GM18508 (cell line): Measurements from ENCODE around the gene ABCB11.

Source experiments
- ATAC-seq: cut with Tn5 transposase; IDR thresholded peaks from one replicate; pipeline ENCODE4 v1.9.1; 2021; ENCODE audit warnings: moderate number of reproducible peaks; ENCODE audit not compliant: insufficient read depth, unreplicated experiment

ABCB11 gene

GRCh38 chr2:169010633-169011460 lies 20.3 kb downstream of the ABCB11 start:
- ATAC-seq: no peak

- ATAC-seq: no peak
Observed at GRCh38 chr2:169009865-169010579, 21.1 kb downstream of the ABCB11 start.

GRCh38 chr2:169007941-169008340 lies 23.2 kb downstream of the ABCB11 start:
- ATAC-seq: no peak

GRCh38 chr2:169007356-169007755 lies 23.8 kb downstream of the ABCB11 start:
- ATAC-seq: no peak

GRCh38 chr2:169006665-169007064 lies 24.5 kb downstream of the ABCB11 start:
- ATAC-seq: no peak

- no peak for ATAC-seq
Observed at GRCh38 chr2:169005994-169006393, 25.1 kb downstream of the ABCB11 start.

GRCh38 chr2:169005080-169005598 lies 26.0 kb downstream of the ABCB11 start:
- ATAC-seq: no peak

GRCh38 chr2:169002161-169002738 lies 28.9 kb downstream of the ABCB11 start:
- no peak for ATAC-seq

GRCh38 chr2:169001116-169001815 lies 29.9 kb downstream of the ABCB11 start:
- ATAC-seq: no peak

- ATAC-seq: no peak
Observed at GRCh38 chr2:168999668-169000213, 31.4 kb downstream of the ABCB11 start.

- ATAC-seq: no peak
Observed at GRCh38 chr2:168998609-168999211, 32.4 kb downstream of the ABCB11 start.

GRCh38 chr2:168997794-168998193 lies 33.3 kb downstream of the ABCB11 start:
- ATAC-seq: no peak

- no peak for ATAC-seq
Observed at GRCh38 chr2:168997118-168997521, 34.0 kb downstream of the ABCB11 start.

- ATAC-seq: no peak
Observed at GRCh38 chr2:168995744-168996143, 35.4 kb downstream of the ABCB11 start.

- no peak for ATAC-seq
Observed at GRCh38 chr2:168993538-168993937, 37.6 kb downstream of the ABCB11 start.

GRCh38 chr2:168992591-168993349 lies 38.4 kb downstream of the ABCB11 start:
- ATAC-seq: no peak

- ATAC-seq: no peak
Observed at GRCh38 chr2:168992026-168992425, 39.1 kb downstream of the ABCB11 start.

- ATAC-seq: no peak
Observed at GRCh38 chr2:168988755-168989154, 42.4 kb downstream of the ABCB11 start.

- no peak for ATAC-seq
Observed at GRCh38 chr2:168986398-168986943, 44.7 kb downstream of the ABCB11 start.
